ENCODE results near the gene ARGLU1. TPM values are rescaled to one million over a fixed set of nuclear protein-coding genes. Genes with fewer than 3 reads are reported as not detected.

Gene ARGLU1
- total RNA-seq, 2 donors from 2014 or later, result 156 to 163 TPM

- H3K27ac Mint-ChIP-seq, result peak overlapping the region; percentile 53
- no peak overlapping the region for H3K4me3 Mint-ChIP-seq
- DNase-seq, result no peak
- peaks cover 15% of the 10 kb centered on the region for H3K36me3 Mint-ChIP-seq (ENCODE audit: low read depth)
- H3K4me1 Mint-ChIP-seq, result peaks cover 36% of the 10 kb centered on the region
- no peaks in the 10 kb centered on the region for H3K9me3 ChIP-seq (ENCODE audit: control insufficient read depth, low read length, poor library complexity, severe bottlenecking)
- ATAC-seq, result no peak
- H3K27me3 Mint-ChIP-seq, result no peaks in the 10 kb centered on the region
Measured at GRCh38 chr13:106551751-106552150, 16.2 kb downstream of the ARGLU1 start.

- no peaks in the 10 kb centered on the region for H3K9me3 ChIP-seq (ENCODE audit: control insufficient read depth, low read length, poor library complexity, severe bottlenecking)
- H3K4me1 Mint-ChIP-seq, result peaks cover 36% of the 10 kb centered on the region
- no peak for ATAC-seq
- H3K36me3 Mint-ChIP-seq (ENCODE audit: low read depth), result peaks cover 15% of the 10 kb centered on the region
- H3K4me3 Mint-ChIP-seq, result no peak overlapping the region
- H3K27ac Mint-ChIP-seq, result peak overlapping the region; percentile 53
- H3K27me3 Mint-ChIP-seq, result no peaks in the 10 kb centered on the region
- no peak for DNase-seq
Measured at GRCh38 chr13:106551350-106551749, 16.6 kb downstream of the ARGLU1 start.

GRCh38 chr13:106550570-106551135, 17.3 kb downstream of the ARGLU1 start:
- Mint-ChIP-seq H3K27ac (no peak overlapping the region), H3K4me3 (no peak overlapping the region), H3K36me3 (ENCODE audit: low read depth) (peaks cover 12% of the 10 kb centered on the region), H3K27me3 (no peaks in the 10 kb centered on the region), H3K4me1 (peaks cover 33% of the 10 kb centered on the region)
- no peak for DNase-seq
- no peaks in the 10 kb centered on the region for H3K9me3 ChIP-seq (ENCODE audit: control insufficient read depth, low read length, poor library complexity, severe bottlenecking)
- ATAC-seq, result no peak

GRCh38 chr13:106548064-106548696, 19.8 kb downstream of the ARGLU1 start:
- no peak for DNase-seq
- H3K27me3 Mint-ChIP-seq, result no peaks in the 10 kb centered on the region
- no peaks in the 10 kb centered on the region for H3K9me3 ChIP-seq (ENCODE audit: control insufficient read depth, low read length, poor library complexity, severe bottlenecking)
- ATAC-seq, result no peak
- H3K4me1 Mint-ChIP-seq, result peaks cover 25% of the 10 kb centered on the region
- no peak overlapping the region for H3K4me3 Mint-ChIP-seq
- H3K27ac Mint-ChIP-seq, result no peak overlapping the region
- H3K36me3 Mint-ChIP-seq (ENCODE audit: low read depth), result peaks cover 9% of the 10 kb centered on the region

GRCh38 chr13:106541826-106542225, 26.1 kb downstream of the ARGLU1 start:
- no peak for ATAC-seq
- no peak for DNase-seq
- Mint-ChIP-seq H3K27me3 (no peaks in the 10 kb centered on the region), H3K36me3 (ENCODE audit: low read depth) (peaks cover 2% of the 10 kb centered on the region), H3K4me1 (peaks cover 2% of the 10 kb centered on the region), H3K4me3 (no peak overlapping the region), H3K27ac (peak overlapping the region; percentile 8)
- H3K9me3 ChIP-seq (ENCODE audit: control insufficient read depth, low read length, poor library complexity, severe bottlenecking), result no peaks in the 10 kb centered on the region

- H3K4me1 Mint-ChIP-seq, result peaks cover 8% of the 10 kb centered on the region
- H3K4me3 Mint-ChIP-seq, result no peak overlapping the region
- no peak for ATAC-seq
- DNase-seq, result no peak
- no peak overlapping the region for H3K27ac Mint-ChIP-seq
- H3K27me3 Mint-ChIP-seq, result no peaks in the 10 kb centered on the region
- H3K9me3 ChIP-seq (ENCODE audit: control insufficient read depth, low read length, poor library complexity, severe bottlenecking), result no peaks in the 10 kb centered on the region
- peaks cover 2% of the 10 kb centered on the region for H3K36me3 Mint-ChIP-seq (ENCODE audit: low read depth)
Measured at GRCh38 chr13:106540613-106541012, 27.3 kb downstream of the ARGLU1 start.

- ATAC-seq, result no peak
- Mint-ChIP-seq H3K4me3 (no peak overlapping the region), H3K27ac (no peak overlapping the region), H3K36me3 (ENCODE audit: low read depth) (peaks cover 2% of the 10 kb centered on the region), H3K27me3 (peaks cover 10% of the 10 kb centered on the region), H3K4me1 (peaks cover 18% of the 10 kb centered on the region)
- H3K9me3 ChIP-seq (ENCODE audit: control insufficient read depth, low read length, poor library complexity, severe bottlenecking), result no peaks in the 10 kb centered on the region
- DNase-seq, result no peak
Measured at GRCh38 chr13:106537521-106537920, 30.4 kb downstream of the ARGLU1 start.

GRCh38 chr13:106536244-106537034, 31.5 kb downstream of the ARGLU1 start:
- ATAC-seq (peak; percentile 49), DNase-seq (peak; percentile 76 to 90 (median 89))
- peak overlapping the region; percentile 87 for H3K27ac Mint-ChIP-seq
- H3K36me3 Mint-ChIP-seq (ENCODE audit: low read depth), result peaks cover 2% of the 10 kb centered on the region
- H3K27me3 Mint-ChIP-seq, result peaks cover 16% of the 10 kb centered on the region
- peaks cover 18% of the 10 kb centered on the region for H3K4me1 Mint-ChIP-seq
- no peaks in the 10 kb centered on the region for H3K9me3 ChIP-seq (ENCODE audit: control insufficient read depth, low read length, poor library complexity, severe bottlenecking)
- H3K4me3 Mint-ChIP-seq, result peak overlapping the region; percentile 97

- H3K4me3 Mint-ChIP-seq, result peak within 1 kb of the TSS; percentile 97
- H3K9me3 ChIP-seq (ENCODE audit: control insufficient read depth, low read length, poor library complexity, severe bottlenecking), result no peaks in the 10 kb centered on the region
- peak within 1 kb of the TSS; percentile 87 for H3K27ac Mint-ChIP-seq
- ATAC-seq, result peak; percentile 94
- peaks cover 18% of the 10 kb centered on the region for H3K4me1 Mint-ChIP-seq
- peak; percentile 83 to 87 (median 85) for DNase-seq
- H3K27me3 Mint-ChIP-seq, result peaks cover 23% of the 10 kb centered on the region
- H3K36me3 Mint-ChIP-seq (ENCODE audit: low read depth), result peaks cover under 1% of the 10 kb centered on the region
Measured at GRCh38 chr13:106535552-106536243, 32.2 kb downstream of the ARGLU1 start, which contains the start of gene EFNB2. TSS of gene EFNB2 (minus strand) at chr13:106535662. CDS start at chr13:106534964, 698 bp downstream.

- H3K36me3 Mint-ChIP-seq (ENCODE audit: low read depth), result no peaks in the 10 kb centered on the region
- ATAC-seq, result peak; percentile 13
Measured at GRCh38 chr13:106534639-106535551, 33.0 kb downstream of the ARGLU1 start.

GRCh38 chr13:106533943-106534638, 33.8 kb downstream of the ARGLU1 start:
- no peak for ATAC-seq
- H3K36me3 Mint-ChIP-seq (ENCODE audit: low read depth), result no peaks in the 10 kb centered on the region
- no peaks in the 10 kb centered on the region for H3K9me3 ChIP-seq (ENCODE audit: control insufficient read depth, low read length, poor library complexity, severe bottlenecking)
- H3K27me3 Mint-ChIP-seq, result peaks cover 39% of the 10 kb centered on the region
- H3K4me3 Mint-ChIP-seq, result peak overlapping the region; percentile 86
- peaks cover 20% of the 10 kb centered on the region for H3K4me1 Mint-ChIP-seq
- DNase-seq, result peak; percentile 5 to 14 (median 12)
- H3K27ac Mint-ChIP-seq, result no peak overlapping the region

More at GRCh38 chr13:106534639-106535551, 33.0 kb downstream of the ARGLU1 start:
- no peak overlapping the region for H3K27ac Mint-ChIP-seq
- H3K4me1 Mint-ChIP-seq, result peaks cover 18% of the 10 kb centered on the region
- H3K4me3 Mint-ChIP-seq, result peak overlapping the region; percentile 97
- H3K27me3 Mint-ChIP-seq, result peaks cover 31% of the 10 kb centered on the region
- no peaks in the 10 kb centered on the region for H3K9me3 ChIP-seq (ENCODE audit: control insufficient read depth, low read length, poor library complexity, severe bottlenecking)
- peak; percentile 7 to 17 (median 10) for DNase-seq
